ENCODE measurements around the gene DOCK8.

The DOCK8 gene

GRCh38 chr9:512555-513272, 298.0 kb downstream of the DOCK8 start:
- no peak for DNase-seq

Measured in CD4-positive, alpha-beta T cell treated with Interleukin-12 subunit alpha and Interleukin-12 subunit beta, for 1 hour (primary cell).